ENCODE measurements around the gene TSPYL1.

DNA sequence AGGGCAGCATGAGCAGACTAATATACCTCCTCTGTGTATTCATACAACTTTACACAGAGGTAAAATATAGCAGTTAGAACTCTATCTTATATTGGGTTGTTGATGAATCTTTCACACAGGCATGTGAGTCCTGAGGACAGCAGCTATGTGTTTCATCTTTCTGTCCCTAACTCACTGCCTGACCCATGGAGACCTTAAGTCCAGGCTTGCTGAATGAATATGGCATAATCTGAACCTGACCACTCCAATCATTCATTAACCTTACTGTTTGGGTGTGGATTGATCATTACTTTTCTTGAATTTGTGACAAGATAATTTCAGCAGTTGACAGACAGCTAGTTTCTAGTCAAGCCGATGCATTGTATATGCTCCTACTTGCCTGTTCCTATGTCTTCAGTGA is 27.3 kb upstream of the TSPYL1 start:
- TF ChIP-seq POLR2A (IDR thresholded peaks at IDR 0.05; ENCODE audit: low read length) (no peak), GATA1 (IDR thresholded peaks at IDR 0.05; ENCODE audit: low read depth, low read length) (no peak)

Data from erythroblast (primary cell).